ENCODE results near the gene SPRYD4.
A peak's percentile ranks its signal among the peaks of the same experiment; 100 is the strongest.

SPRYD4 gene

DNA sequence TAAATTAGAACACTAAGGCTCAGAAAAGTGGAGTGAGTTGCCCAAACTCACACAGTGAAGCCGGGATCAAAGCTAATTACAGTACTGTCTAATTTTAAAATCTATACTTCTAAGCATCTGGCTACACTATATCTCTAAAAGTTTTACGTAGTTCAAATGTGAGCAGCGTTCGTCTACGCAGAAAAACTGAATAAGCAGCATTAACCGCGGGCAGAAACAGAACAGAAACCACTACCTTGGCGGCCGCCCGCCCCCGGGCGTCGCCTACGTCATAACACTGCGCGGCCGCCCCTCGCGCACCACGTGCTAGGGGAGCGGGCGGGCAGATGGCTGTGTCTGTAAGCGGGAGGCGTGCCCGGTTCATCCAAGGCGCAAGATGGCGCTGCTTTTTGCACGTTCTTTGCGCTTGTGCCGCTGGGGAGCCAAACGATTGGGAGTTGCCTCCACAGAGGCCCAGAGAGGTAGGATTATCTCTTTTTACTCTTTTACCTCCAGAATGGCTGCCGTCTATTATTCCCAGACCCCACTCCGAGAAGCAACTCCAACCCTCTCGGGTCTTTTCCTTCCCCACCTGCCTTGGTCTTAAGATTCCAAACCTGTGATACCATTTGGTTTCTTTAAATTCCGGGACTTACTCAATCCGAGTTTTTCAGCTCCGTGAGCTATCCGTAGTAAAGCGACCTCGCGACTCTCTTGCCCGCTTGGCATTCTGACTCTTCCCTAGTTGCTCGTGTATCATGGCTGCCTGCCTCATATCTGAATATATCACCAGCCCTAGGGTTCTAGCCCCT is at the start of gene SPRYD4 (continued):
- TF ChIP-seq, protein P1, sequence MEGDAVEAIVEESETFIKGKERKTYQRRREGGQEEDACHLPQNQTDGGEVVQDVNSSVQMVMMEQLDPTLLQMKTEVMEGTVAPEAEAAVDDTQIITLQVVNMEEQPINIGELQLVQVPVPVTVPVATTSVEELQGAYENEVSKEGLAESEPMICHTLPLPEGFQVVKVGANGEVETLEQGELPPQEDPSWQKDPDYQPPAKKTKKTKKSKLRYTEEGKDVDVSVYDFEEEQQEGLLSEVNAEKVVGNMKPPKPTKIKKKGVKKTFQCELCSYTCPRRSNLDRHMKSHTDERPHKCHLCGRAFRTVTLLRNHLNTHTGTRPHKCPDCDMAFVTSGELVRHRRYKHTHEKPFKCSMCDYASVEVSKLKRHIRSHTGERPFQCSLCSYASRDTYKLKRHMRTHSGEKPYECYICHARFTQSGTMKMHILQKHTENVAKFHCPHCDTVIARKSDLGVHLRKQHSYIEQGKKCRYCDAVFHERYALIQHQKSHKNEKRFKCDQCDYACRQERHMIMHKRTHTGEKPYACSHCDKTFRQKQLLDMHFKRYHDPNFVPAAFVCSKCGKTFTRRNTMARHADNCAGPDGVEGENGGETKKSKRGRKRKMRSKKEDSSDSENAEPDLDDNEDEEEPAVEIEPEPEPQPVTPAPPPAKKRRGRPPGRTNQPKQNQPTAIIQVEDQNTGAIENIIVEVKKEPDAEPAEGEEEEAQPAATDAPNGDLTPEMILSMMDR (tag by site-specific recombination; IDR thresholded peaks at IDR 0.05) = peak; percentile 94
- peak; percentile 87 for TF ChIP-seq KLF10 (tag by site-specific recombination; IDR thresholded peaks at IDR 0.05)
- no peak; the same call in 1 of the 2 replicates for TF ChIP-seq ZNF184 (tag by site-specific recombination; IDR thresholded peaks at IDR 0.05)
- no peak for TF ChIP-seq ZFP41 (tag by site-specific recombination; IDR thresholded peaks at IDR 0.05; ENCODE audit: borderline replicate concordance)
- TF ChIP-seq ZNF501 (tag by site-specific recombination; IDR thresholded peaks at IDR 0.05) = 0 out of 2 replicates have a peak, but pooled peaks have one; percentile 73
- TF ChIP-seq ZNF777 (tag by site-specific recombination; IDR thresholded peaks at IDR 0.05; ENCODE audit: borderline replicate concordance) = no peak
- peak; percentile 71; the same call in 1 of the 2 replicates for TF ChIP-seq ZBTB7A (tag by site-specific recombination; IDR thresholded peaks at IDR 0.05; ENCODE audit: low read depth)
- no peak for TF ChIP-seq ZNF624 (tag by site-specific recombination; IDR thresholded peaks at IDR 0.05)
- TF ChIP-seq ZNF157 (tag by site-specific recombination; IDR thresholded peaks at IDR 0.05) = 0 out of 2 replicates have a peak, but pooled peaks have one; percentile 19
- TF ChIP-seq ZNF521 (tag by site-specific recombination; IDR thresholded peaks at IDR 0.05) = no peak
- peak; percentile 82 for TF ChIP-seq ZNF660 (tag by site-specific recombination; IDR thresholded peaks at IDR 0.05)
- no peak for TF ChIP-seq ZNF239 (tag by site-specific recombination; IDR thresholded peaks at IDR 0.05)
- TF ChIP-seq ZNF266 (tag by site-specific recombination; IDR thresholded peaks at IDR 0.05; ENCODE audit: low read depth) = no peak
- no peak for TF ChIP-seq ZNF37A (tag by site-specific recombination; IDR thresholded peaks at IDR 0.05)
- peak; percentile 29; the same call in 1 of the 2 replicates for TF ChIP-seq FEZF1 (tag by site-specific recombination; IDR thresholded peaks at IDR 0.05)
- no peak for TF ChIP-seq HOXD13 (CRISPR knock-in tag; IDR thresholded peaks at IDR 0.05; ENCODE audit: borderline replicate concordance)
- TF ChIP-seq ZXDB (tag by site-specific recombination; IDR thresholded peaks at IDR 0.05) = peak; percentile 93
- peak; percentile 62; the same call in 1 of the 2 replicates for TF ChIP-seq ZNF394 (tag by site-specific recombination; IDR thresholded peaks at IDR 0.05; ENCODE audit: borderline replicate concordance)
- no peak for TF ChIP-seq SCRT1 (tag by site-specific recombination; IDR thresholded peaks at IDR 0.05; ENCODE audit: borderline replicate concordance)
- TF ChIP-seq ZSCAN16 (tag by site-specific recombination; IDR thresholded peaks at IDR 0.05) = no peak
- peak; percentile 63; the same call in 1 of the 2 replicates for TF ChIP-seq ZFP69B (tag by site-specific recombination; IDR thresholded peaks at IDR 0.05)
- TF ChIP-seq, protein P2, sequence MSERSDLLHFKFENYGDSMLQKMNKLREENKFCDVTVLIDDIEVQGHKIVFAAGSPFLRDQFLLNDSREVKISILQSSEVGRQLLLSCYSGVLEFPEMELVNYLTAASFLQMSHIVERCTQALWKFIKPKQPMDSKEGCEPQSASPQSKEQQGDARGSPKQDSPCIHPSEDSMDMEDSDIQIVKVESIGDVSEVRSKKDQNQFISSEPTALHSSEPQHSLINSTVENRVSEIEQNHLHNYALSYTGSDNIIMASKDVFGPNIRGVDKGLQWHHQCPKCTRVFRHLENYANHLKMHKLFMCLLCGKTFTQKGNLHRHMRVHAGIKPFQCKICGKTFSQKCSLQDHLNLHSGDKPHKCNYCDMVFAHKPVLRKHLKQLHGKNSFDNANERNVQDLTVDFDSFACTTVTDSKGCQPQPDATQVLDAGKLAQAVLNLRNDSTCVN (tag by site-specific recombination; optimal IDR thresholded peaks at IDR 0.05) = peak; percentile 77
- TF ChIP-seq ZNF596 (tag by site-specific recombination; IDR thresholded peaks at IDR 0.05) = no peak
- TF ChIP-seq, protein P3, sequence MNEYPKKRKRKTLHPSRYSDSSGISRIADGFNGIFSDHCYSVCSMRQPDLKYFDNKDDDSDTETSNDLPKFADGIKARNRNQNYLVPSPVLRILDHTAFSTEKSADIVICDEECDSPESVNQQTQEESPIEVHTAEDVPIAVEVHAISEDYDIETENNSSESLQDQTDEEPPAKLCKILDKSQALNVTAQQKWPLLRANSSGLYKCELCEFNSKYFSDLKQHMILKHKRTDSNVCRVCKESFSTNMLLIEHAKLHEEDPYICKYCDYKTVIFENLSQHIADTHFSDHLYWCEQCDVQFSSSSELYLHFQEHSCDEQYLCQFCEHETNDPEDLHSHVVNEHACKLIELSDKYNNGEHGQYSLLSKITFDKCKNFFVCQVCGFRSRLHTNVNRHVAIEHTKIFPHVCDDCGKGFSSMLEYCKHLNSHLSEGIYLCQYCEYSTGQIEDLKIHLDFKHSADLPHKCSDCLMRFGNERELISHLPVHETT (tag by site-specific recombination; IDR thresholded peaks at IDR 0.05) = peak; percentile 84
- TF ChIP-seq GLI4 (tag by site-specific recombination; IDR thresholded peaks at IDR 0.05) = no peak
- TF ChIP-seq ZNF324 (tag by site-specific recombination; IDR thresholded peaks at IDR 0.05) = 0 out of 2 replicates have a peak, but pooled peaks have one; percentile 62
- TF ChIP-seq ZSCAN30 (tag by site-specific recombination; IDR thresholded peaks at IDR 0.05) = peak; percentile 85
- TF ChIP-seq, protein P4, sequence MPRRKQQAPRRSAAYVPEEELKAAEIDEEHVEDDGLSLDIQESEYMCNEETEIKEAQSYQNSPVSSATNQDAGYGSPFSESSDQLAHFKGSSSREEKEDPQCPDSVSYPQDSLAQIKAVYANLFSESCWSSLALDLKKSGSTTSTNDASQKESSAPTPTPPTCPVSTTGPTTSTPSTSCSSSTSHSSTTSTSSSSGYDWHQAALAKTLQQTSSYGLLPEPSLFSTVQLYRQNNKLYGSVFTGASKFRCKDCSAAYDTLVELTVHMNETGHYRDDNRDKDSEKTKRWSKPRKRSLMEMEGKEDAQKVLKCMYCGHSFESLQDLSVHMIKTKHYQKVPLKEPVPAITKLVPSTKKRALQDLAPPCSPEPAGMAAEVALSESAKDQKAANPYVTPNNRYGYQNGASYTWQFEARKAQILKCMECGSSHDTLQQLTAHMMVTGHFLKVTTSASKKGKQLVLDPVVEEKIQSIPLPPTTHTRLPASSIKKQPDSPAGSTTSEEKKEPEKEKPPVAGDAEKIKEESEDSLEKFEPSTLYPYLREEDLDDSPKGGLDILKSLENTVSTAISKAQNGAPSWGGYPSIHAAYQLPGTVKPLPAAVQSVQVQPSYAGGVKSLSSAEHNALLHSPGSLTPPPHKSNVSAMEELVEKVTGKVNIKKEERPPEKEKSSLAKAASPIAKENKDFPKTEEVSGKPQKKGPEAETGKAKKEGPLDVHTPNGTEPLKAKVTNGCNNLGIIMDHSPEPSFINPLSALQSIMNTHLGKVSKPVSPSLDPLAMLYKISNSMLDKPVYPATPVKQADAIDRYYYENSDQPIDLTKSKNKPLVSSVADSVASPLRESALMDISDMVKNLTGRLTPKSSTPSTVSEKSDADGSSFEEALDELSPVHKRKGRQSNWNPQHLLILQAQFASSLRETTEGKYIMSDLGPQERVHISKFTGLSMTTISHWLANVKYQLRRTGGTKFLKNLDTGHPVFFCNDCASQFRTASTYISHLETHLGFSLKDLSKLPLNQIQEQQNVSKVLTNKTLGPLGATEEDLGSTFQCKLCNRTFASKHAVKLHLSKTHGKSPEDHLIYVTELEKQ (tag by site-specific recombination; IDR thresholded peaks at IDR 0.05; ENCODE audit: borderline replicate concordance) = no peak
- TF ChIP-seq ZNF335 (tag by site-specific recombination; conservative IDR thresholded peaks at IDR 0.05) = peak; percentile 76
- peak; percentile 93 for TF ChIP-seq ZNF629 (tag by site-specific recombination; IDR thresholded peaks at IDR 0.05)

Measured in HEK293 (cell line).